ENCODE data around the gene EFHC1. TPM values are rescaled to one million over a fixed set of nuclear protein-coding genes. Genes with fewer than 3 reads are reported as not detected.

EFHC1 gene
- total RNA-seq, 1 experiment from 2014 or later: 18.1 TPM

DNA sequence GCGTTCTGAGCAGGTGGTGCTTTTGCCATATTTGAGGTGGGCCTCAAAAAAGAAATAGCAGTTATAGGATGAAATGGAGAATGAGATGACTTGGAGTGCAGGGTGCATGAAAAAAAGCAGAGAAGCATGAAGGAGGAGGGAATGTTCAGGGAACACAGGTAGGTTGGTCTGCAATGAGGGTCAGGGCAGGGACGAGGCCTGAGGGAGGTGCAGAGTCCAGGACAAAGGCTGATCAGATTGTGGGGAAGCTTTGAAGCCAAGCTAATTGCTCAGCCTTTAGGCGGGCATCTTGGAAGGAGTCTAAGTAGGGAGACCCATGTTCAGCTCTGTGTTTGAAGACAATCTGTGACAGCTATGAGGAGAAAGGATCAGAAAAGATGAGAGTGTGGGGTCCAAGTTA is 144.7 kb downstream of the EFHC1 start:
- Mint-ChIP-seq H3K4me1 (ENCODE audit: low read depth, unreplicated experiment) (no peaks in the 10 kb centered on the region), H3K27ac (ENCODE audit: unreplicated experiment) (no peak overlapping the region)

DNA sequence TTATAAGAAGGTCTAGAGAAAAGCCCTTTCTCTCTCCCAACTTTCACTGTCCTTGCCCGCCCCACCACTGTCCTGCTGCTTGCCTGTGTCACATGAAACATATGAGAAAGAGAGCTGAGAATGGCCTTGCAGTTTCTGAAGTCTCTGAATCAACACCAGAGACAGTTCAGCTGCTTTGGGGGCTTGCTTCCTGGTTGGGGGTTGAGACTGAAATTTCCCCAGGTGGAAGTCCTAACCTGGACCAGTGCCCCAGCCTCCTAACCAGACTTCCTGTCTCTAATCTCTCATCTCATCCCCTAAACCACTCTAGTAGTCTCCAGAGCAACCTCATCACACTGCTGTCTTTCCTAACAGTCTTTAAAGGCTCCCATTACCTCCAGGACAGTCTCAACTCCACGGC is 146.1 kb downstream of the EFHC1 start:
- Mint-ChIP-seq H3K9me3 (ENCODE audit: low read depth, unreplicated experiment) (no peaks in the 10 kb centered on the region), H3K27me3 (ENCODE audit: unreplicated experiment) (no peaks in the 10 kb centered on the region), H3K4me1 (ENCODE audit: low read depth, unreplicated experiment) (no peaks in the 10 kb centered on the region), H3K4me3 (ENCODE audit: low read depth, unreplicated experiment) (no peak overlapping the region), H3K27ac (ENCODE audit: unreplicated experiment) (no peak overlapping the region), H3K36me3 (ENCODE audit: insufficient read depth, unreplicated experiment) (no peaks in the 10 kb centered on the region)
- no TSS peak for BruUV-seq (replicated peaks)
- TF ChIP-seq, protein P1, sequence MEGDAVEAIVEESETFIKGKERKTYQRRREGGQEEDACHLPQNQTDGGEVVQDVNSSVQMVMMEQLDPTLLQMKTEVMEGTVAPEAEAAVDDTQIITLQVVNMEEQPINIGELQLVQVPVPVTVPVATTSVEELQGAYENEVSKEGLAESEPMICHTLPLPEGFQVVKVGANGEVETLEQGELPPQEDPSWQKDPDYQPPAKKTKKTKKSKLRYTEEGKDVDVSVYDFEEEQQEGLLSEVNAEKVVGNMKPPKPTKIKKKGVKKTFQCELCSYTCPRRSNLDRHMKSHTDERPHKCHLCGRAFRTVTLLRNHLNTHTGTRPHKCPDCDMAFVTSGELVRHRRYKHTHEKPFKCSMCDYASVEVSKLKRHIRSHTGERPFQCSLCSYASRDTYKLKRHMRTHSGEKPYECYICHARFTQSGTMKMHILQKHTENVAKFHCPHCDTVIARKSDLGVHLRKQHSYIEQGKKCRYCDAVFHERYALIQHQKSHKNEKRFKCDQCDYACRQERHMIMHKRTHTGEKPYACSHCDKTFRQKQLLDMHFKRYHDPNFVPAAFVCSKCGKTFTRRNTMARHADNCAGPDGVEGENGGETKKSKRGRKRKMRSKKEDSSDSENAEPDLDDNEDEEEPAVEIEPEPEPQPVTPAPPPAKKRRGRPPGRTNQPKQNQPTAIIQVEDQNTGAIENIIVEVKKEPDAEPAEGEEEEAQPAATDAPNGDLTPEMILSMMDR (IDR thresholded peaks at IDR 0.05; ENCODE audit: unreplicated experiment): no peak
- no peak for DNase-seq
- intact Hi-C loops (cut with micrococcal nuclease; ENCODE audit: unreplicated experiment): no loop called here
- CTCF ChIA-PET: interaction anchor here (0.9 kb wide), 1 partner anchor 10 kb away, joined by 3 read pairs; the partner anchor contains the start of gene TRAM2

More for the DNA sequence above, 144.7 kb downstream of the EFHC1 start:
- intact Hi-C loops (cut with micrococcal nuclease; ENCODE audit: unreplicated experiment): no loop called here
- TF ChIP-seq, protein P1 (IDR thresholded peaks at IDR 0.05; ENCODE audit: unreplicated experiment): no peak
- H3K36me3 Mint-ChIP-seq (ENCODE audit: insufficient read depth, unreplicated experiment): no peaks in the 10 kb centered on the region
- no TSS peak for BruUV-seq (replicated peaks)
- H3K27me3 Mint-ChIP-seq (ENCODE audit: unreplicated experiment): no peaks in the 10 kb centered on the region
- no peaks in the 10 kb centered on the region for H3K9me3 Mint-ChIP-seq (ENCODE audit: low read depth, unreplicated experiment)
- DNase-seq: no peak
- CTCF ChIA-PET: no interaction called here
- H3K4me3 Mint-ChIP-seq (ENCODE audit: low read depth, unreplicated experiment): no peak overlapping the region

DNA sequence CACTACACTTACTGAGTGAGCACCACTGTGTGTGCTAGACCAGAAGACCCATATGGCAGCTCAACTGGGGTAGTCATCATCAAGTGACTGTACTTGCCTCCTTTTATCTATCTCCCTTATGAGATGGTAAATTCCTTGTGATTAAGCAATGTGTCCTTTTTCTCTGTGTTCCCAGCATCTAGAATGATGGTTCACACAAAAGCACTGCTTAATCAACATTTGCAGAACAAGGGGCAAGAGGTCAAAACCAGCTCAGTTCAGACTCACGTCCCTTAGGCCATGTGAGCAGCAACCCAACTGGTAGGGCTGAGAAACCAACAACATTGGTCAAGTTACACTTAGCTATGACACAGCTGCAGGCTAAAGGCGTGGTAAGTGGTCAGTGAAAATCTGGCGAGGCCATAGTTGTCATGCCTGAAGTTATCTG is 146.7 kb downstream of the EFHC1 start:
- Mint-ChIP-seq H3K27me3 (ENCODE audit: unreplicated experiment) (no peaks in the 10 kb centered on the region), H3K4me3 (ENCODE audit: low read depth, unreplicated experiment) (no peak overlapping the region), H3K36me3 (ENCODE audit: insufficient read depth, unreplicated experiment) (no peaks in the 10 kb centered on the region), H3K27ac (ENCODE audit: unreplicated experiment) (no peak overlapping the region), H3K9me3 (ENCODE audit: low read depth, unreplicated experiment) (no peaks in the 10 kb centered on the region), H3K4me1 (ENCODE audit: low read depth, unreplicated experiment) (no peaks in the 10 kb centered on the region)
- intact Hi-C loops (cut with micrococcal nuclease; ENCODE audit: unreplicated experiment): no loop called here
- CTCF ChIA-PET: no interaction called here
- TF ChIP-seq, protein P1 (IDR thresholded peaks at IDR 0.05; ENCODE audit: unreplicated experiment): no peak
- BruUV-seq (replicated peaks): no TSS peak
- no peak for DNase-seq

DNA sequence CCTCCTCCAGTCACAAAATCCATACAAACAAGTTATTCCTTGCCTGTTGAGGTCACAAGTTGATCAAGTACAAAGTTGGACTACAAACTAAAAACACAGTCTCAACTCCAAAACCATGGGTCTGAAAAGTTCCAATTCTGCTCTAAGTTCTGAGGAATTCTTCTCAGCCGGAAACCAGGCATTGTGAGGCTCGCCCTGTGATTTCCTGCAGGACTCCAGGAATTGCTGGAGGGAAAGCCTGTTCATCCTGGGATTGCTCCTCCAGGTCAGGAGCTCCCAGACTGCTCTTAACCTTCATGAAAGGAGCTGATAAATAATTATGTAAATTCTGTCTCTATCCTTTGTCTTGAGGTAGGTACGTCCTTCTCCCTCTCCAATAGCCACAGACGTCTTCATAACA is 148.2 kb downstream of the EFHC1 start:
- Mint-ChIP-seq H3K9me3 (ENCODE audit: low read depth, unreplicated experiment) (no peaks in the 10 kb centered on the region), H3K27ac (ENCODE audit: unreplicated experiment) (no peak overlapping the region), H3K4me1 (ENCODE audit: low read depth, unreplicated experiment) (peaks cover 6% of the 10 kb centered on the region), H3K36me3 (ENCODE audit: insufficient read depth, unreplicated experiment) (no peaks in the 10 kb centered on the region), H3K4me3 (ENCODE audit: low read depth, unreplicated experiment) (no peak overlapping the region), H3K27me3 (ENCODE audit: unreplicated experiment) (no peaks in the 10 kb centered on the region)
- no peak for DNase-seq
- BruUV-seq (replicated peaks): no TSS peak
- CTCF ChIA-PET: no interaction called here
- TF ChIP-seq, protein P1 (IDR thresholded peaks at IDR 0.05; ENCODE audit: unreplicated experiment): no peak
- intact Hi-C loops (cut with micrococcal nuclease; ENCODE audit: unreplicated experiment): no loop called here
